DND-41 (cell line): Measurements from ENCODE around the gene TGIF2.

Experiments
- ATAC-seq: fragments of 200-7000 bp; cut with Tn5 transposase; 3 replicates; pipeline ENCODE4 v1.9.1; 2021; ENCODE audit warnings: low read depth; ENCODE audit not compliant: insufficient read depth
- DNase-seq: peaks from one replicate; pipeline ENCODE4 v3.0.0-alpha.2; 2020
- H2AFZ ChIP-seq: 2 replicates; pipeline ENCODE4 v1.6.0; 2012; ENCODE audit warnings: low read depth, low read length
- H3K27ac ChIP-seq: 2 replicates; pipeline ENCODE4 v1.5.1; 2012; ENCODE audit warnings: low read length, inconsistent platforms
- H3K27me3 ChIP-seq: fragments of 200-600 bp; sonication (generic); 2 replicates; pipeline ENCODE4 v1.6.0; 2012; ENCODE audit warnings: low read length, mild to moderate bottlenecking, inconsistent platforms; ENCODE audit not compliant: insufficient read depth, poor library complexity
- H3K36me3 ChIP-seq: 2 replicates; pipeline ENCODE4 v1.5.1; 2012; ENCODE audit warnings: low read length, inconsistent platforms; ENCODE audit not compliant: insufficient read depth
- H3K4me1 ChIP-seq: 2 replicates; pipeline ENCODE4 v1.5.1; 2012; ENCODE audit warnings: mild to moderate bottlenecking, low read length; ENCODE audit not compliant: insufficient read depth
- H3K4me2 ChIP-seq: 2 replicates; pipeline ENCODE4 v1.6.0; 2012; ENCODE audit warnings: mild to moderate bottlenecking, moderate library complexity, low read length, inconsistent platforms; ENCODE audit not compliant: insufficient read depth
- H3K4me3 ChIP-seq, 2 experiments: fragments of 200-600 bp in 1 of 2; shearing (Covaris generic) in 1 of 2; 2 replicates each; pipeline ENCODE4 v1.5.1; 2012 to 2016; ENCODE audit warnings: inconsistent platforms in 2 of 2, low read length in 2 of 2, mild to moderate bottlenecking in 2 of 2, low read depth in 1 of 2, moderate library complexity in 1 of 2
- H3K79me2 ChIP-seq: 2 replicates; pipeline ENCODE4 v1.6.0; 2012; ENCODE audit warnings: low read length, inconsistent platforms; ENCODE audit not compliant: insufficient read depth
- H3K9ac ChIP-seq: 2 replicates; pipeline ENCODE4 v1.6.0; 2012; ENCODE audit warnings: low read depth, mild to moderate bottlenecking, inconsistent platforms, low read length, moderate library complexity
- H3K9me3 ChIP-seq: 2 replicates; pipeline ENCODE4 v1.5.1; 2012; ENCODE audit warnings: low read length, moderate library complexity, mild to moderate bottlenecking, inconsistent platforms; ENCODE audit not compliant: insufficient read depth, severe bottlenecking
- H4K20me1 ChIP-seq: 2 replicates; pipeline ENCODE4 v1.6.0; 2012; ENCODE audit warnings: low read length; ENCODE audit not compliant: insufficient read depth
- EZH2 ChIP-seq: IDR thresholded peaks from 3 replicates; pipeline ENCODE4 v1.6.1; 2012; ENCODE audit warnings: borderline replicate concordance, low read depth, mild to moderate bottlenecking, moderate library complexity, low read length, inconsistent platforms; ENCODE audit not compliant: severe bottlenecking
- TF ChIP-seq, protein P1 (sequence below): IDR thresholded peaks from 2 replicates; pipeline ENCODE4 v1.5.1; 2012; ENCODE audit warnings: borderline replicate concordance, low read length, moderate library complexity, mild to moderate bottlenecking; ENCODE audit not compliant: poor library complexity, severe bottlenecking; ENCODE audit errors: extremely low read depth

Gene TGIF2

GRCh38 chr20:36623444-36623843 is 50.0 kb downstream of the TGIF2 start:
- H3K4me1 ChIP-seq: no peaks in the 10 kb centered on the region
- H4K20me1 ChIP-seq: no peaks in the 10 kb centered on the region
- no peak overlapping the region for H3K4me3 ChIP-seq
- no peaks in the 10 kb centered on the region for H3K79me2 ChIP-seq
- TF ChIP-seq EZH2: no peak
- TF ChIP-seq, protein P1, sequence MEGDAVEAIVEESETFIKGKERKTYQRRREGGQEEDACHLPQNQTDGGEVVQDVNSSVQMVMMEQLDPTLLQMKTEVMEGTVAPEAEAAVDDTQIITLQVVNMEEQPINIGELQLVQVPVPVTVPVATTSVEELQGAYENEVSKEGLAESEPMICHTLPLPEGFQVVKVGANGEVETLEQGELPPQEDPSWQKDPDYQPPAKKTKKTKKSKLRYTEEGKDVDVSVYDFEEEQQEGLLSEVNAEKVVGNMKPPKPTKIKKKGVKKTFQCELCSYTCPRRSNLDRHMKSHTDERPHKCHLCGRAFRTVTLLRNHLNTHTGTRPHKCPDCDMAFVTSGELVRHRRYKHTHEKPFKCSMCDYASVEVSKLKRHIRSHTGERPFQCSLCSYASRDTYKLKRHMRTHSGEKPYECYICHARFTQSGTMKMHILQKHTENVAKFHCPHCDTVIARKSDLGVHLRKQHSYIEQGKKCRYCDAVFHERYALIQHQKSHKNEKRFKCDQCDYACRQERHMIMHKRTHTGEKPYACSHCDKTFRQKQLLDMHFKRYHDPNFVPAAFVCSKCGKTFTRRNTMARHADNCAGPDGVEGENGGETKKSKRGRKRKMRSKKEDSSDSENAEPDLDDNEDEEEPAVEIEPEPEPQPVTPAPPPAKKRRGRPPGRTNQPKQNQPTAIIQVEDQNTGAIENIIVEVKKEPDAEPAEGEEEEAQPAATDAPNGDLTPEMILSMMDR: no peak
- H3K9ac ChIP-seq: no peak overlapping the region
- no peaks in the 10 kb centered on the region for H3K9me3 ChIP-seq
- no peaks in the 10 kb centered on the region for H3K36me3 ChIP-seq
- ATAC-seq: no peak
- no peak overlapping the region for H3K4me2 ChIP-seq
- H2AFZ ChIP-seq: no peak overlapping the region
- no peak overlapping the region for H3K27ac ChIP-seq
- H3K27me3 ChIP-seq: no peaks in the 10 kb centered on the region
- no peak for DNase-seq

DNA sequence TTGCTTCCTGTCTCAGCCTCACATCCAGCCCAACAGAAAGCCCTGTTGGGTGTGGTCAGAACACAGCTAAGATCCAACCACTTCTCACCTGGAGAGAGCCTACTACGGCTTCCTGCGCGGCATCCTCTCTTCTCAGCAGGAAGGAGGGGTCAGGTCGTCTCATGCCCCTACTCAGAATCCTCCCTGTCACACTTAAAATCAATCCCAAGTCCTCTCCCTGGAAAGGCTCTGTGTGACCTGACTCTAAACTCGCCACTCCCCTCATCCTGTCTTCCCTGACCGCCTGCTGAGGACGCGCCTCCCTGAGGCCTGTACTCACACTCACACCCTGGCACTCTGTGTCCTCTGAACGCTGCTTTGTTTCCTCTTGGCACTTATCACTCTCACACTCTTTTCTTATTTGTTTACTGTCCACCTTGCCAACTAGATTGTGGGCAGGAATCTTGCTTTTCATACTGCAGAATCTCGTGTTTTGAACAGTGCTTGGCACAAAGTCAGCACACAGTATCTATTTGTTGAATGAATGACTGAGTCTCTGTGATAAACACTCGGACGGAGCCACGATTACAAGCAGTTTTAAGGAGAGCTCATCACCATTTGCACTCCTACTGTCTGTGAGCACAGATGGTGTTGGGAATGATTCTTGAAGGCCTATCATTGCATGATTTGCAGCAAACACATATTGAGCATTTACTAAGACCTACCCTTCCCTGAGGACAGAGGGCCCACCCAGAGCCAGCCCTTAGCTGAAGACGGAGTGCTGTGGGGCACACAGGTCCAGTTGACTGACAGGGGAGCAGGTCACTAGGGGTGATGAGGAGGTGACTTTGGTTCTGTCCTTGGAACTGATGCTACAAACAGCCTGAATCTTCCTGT is 50.9 kb downstream of the TGIF2 start:
- H2AFZ ChIP-seq: no peak overlapping the region
- no peaks in the 10 kb centered on the region for H3K9me3 ChIP-seq
- TF ChIP-seq, protein P1: no peak
- TF ChIP-seq EZH2: no peak
- no peak overlapping the region for H3K4me2 ChIP-seq
- H4K20me1 ChIP-seq: no peaks in the 10 kb centered on the region
- ATAC-seq (no peak), DNase-seq (no peak)
- no peaks in the 10 kb centered on the region for H3K36me3 ChIP-seq
- no peaks in the 10 kb centered on the region for H3K79me2 ChIP-seq
- H3K27me3 ChIP-seq: no peaks in the 10 kb centered on the region
- H3K4me3 ChIP-seq: no peak overlapping the region
- H3K9ac ChIP-seq: no peak overlapping the region
- peaks cover 2% of the 10 kb centered on the region for H3K4me1 ChIP-seq
- H3K27ac ChIP-seq: no peak overlapping the region

DNA sequence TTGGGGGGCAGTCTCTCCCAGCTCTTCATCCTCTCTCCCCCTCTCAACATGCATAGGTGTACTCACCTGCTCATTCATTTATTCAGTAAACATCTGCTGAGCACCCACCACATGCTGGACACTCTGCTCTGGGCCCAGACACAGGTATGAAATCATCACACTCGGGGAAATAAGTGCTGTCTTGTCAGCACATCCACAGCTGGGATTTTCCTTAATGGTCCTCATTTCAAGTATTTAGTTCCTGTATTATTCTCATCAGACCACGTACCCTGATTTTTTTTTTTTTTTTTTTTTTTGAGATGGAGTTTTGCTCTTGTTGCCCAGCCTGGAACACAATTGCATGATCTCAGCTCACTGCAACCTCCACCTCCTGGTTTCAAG is 51.5 kb downstream of the TGIF2 start:
- TF ChIP-seq, protein P1: no peak
- TF ChIP-seq EZH2: no peak
- Histone ChIP-seq H4K20me1 (no peaks in the 10 kb centered on the region), H3K4me2 (no peak overlapping the region), H3K36me3 (no peaks in the 10 kb centered on the region), H3K9me3 (no peaks in the 10 kb centered on the region), H3K4me1 (peaks cover 9% of the 10 kb centered on the region), H3K9ac (no peak overlapping the region), H3K27ac (no peak overlapping the region), H3K27me3 (no peaks in the 10 kb centered on the region), H3K4me3 (no peak overlapping the region), H3K79me2 (no peaks in the 10 kb centered on the region), H2AFZ (no peak overlapping the region)
- ATAC-seq (no peak), DNase-seq (no peak)
